ENCODE results near the gene RAB5B.

The RAB5B gene, protein sequence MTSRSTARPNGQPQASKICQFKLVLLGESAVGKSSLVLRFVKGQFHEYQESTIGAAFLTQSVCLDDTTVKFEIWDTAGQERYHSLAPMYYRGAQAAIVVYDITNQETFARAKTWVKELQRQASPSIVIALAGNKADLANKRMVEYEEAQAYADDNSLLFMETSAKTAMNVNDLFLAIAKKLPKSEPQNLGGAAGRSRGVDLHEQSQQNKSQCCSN

DNA sequence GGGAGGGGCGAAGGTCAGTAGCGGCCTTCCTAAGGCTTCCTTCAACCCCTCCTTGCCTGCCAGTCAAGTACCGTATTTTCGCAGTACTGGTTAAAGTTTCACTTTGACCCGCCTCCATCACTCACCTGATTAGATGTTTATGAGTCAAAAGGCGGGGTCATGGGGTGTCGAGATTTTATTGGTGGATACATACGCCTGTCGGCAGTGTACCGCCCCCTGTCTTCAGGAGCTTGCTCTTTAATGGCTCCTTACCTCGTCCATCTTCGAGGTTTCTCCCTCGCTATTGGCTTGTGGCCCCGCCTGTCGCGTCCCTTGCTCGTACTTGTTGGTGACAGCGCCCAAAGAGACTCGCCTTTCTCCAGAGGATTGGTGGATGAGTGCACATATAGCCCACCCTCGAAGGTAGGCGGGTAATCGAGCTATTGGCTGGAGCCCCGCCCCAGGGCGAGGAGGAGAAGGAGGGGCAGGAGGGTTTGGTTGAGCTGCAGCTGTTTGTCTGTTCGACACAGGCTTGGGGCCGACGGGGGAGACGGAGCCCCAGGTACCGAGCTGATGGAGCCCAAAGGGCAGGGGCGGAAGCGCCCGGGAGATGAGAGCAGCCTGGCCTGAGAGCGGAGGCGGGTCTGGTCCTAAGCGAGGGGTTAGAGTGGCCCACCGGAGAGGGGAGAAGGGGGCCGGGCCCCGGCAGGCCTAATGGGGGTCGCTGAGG is at the start of gene RAB5B:
Gene RAB5B, plus strand, starts transcription at position 480 of the 709 bp plus-strand sequence. CDS start 12,883 bp downstream, outside the sequence.
- peak; percentile 97 for DNase-seq (ENCODE audit: low spot score)

- no peak for DNase-seq (ENCODE audit: low spot score)
Observed at GRCh38 chr12:55925371-55925770, 48.5 kb upstream of the RAB5B start.

DNA sequence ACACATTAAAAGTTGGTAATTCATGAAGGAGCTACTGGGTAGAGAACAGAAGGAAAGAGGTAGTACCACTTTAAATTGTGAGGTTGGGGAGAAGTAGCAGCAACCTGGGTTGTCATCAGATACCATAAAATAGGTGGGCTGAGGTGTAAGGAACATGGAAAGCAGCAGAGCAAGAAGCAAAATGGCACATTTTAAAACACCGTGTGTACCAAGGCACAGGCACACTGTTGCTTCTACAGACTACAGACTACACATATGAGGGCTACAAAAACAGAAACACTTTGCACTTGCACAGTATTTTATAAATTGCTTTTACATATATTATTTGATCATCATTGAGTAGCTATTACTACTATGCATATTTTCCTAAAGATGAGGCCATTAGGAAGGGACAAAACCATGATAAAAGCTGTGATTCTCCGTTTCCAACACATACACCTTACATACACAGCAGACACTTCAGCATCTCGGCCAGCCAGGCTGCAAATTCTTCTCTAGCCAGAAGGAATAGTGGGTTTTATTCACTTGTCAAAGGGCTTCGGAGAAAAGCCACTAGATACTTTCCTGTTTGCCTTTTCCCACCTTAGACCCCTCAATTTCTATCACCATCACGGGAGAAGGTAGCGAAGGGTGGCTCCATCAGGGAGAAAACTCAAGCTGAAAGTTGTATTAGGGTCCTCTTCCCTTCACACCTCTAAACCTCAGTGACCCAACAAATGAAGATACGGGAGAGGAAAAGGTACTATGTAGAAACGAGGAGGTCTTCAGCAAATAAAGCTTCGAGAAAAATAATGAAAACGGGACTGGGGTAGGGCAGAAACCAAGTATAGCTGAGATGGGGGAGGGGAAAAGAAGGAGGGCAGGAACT is 47.8 kb upstream of the RAB5B start:
- DNase-seq (ENCODE audit: low spot score): no peak

DNA sequence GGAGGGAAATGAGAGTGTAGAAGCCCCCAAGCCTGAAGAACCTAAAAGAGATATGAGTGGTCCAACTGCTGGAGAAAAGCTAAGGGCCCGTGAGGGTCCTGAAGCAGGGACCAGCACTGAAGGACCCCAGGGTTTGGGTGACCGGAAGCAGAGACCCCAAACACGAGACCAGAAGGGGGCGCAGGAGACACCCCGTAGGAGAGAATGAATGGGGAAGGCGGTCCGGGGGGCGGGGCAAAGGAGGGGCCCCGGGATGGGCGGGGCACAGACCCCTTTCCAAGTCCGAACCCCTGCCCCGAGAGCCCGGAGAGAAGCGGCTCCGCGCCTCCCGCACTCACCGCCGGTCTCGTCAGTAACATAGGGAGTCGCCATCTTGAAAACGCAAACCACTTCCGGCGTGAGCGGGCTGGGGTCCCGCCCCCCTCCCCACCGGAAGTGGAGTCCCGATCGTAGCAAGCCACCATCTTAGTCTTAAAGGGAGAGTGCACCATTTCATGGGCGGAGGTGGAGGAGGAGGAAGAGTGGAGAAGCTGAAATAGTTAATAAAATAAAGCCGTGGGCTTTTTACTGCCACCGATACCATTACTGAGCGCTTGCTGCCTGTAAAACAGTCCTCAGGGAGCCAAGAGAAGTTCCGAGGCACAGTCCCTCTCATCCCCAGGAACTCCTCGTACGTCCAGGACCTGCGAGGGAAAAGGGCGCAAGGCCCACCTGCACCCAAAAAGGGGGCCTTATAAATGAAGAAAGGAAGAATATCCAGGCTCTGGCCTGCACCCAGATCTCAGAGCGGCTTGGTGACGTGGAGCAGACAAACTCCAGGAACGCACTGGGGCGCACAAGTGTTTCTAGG is 46.9 kb upstream of the RAB5B start:
- DNase-seq (ENCODE audit: low spot score): peak; percentile 94

GRCh38 chr12:55927588-55928502 is 46.0 kb upstream of the RAB5B start, which contains the start of gene PYM1:
PYM1 (minus strand) TSS chr12:55927894; CDS start chr12:55927761, 133 bp downstream.
- DNase-seq (ENCODE audit: low spot score): peak; percentile 62

GRCh38 chr12:55929306-55929791 is 44.5 kb upstream of the RAB5B start:
- DNase-seq (ENCODE audit: low spot score): no peak

DNA sequence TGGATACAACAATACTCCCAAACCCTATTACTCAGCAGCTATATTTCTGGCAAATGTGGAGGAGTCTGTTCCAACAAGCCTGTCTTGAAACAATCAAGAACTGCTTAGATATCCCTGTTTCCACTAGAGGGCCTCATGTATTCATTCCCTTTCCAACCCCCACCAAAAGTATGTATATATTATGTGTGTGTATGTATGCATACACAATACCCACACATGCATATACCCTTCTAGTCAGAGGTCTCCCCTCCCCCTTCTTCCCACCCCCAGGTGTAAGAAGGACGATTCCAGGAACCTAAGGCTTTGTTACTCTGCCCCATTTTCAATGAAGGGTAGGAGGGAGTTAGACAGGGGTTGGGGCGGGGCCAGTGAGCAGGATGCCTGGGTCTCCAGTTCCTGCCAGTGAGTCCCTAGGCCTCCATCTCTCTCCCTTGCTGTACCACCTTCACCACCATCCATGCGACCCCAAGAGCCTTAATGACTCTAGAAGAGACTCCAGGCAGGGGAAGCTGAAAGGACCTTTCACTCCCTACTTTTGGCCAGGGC is 43.0 kb upstream of the RAB5B start, which contains the start of gene DGKA:
Gene DGKA, plus strand, starts transcription at position 392 of the 546 bp plus-strand sequence. CDS start 5,342 bp downstream, outside the sequence.
- peak; percentile 71 for DNase-seq (ENCODE audit: low spot score)

DNA sequence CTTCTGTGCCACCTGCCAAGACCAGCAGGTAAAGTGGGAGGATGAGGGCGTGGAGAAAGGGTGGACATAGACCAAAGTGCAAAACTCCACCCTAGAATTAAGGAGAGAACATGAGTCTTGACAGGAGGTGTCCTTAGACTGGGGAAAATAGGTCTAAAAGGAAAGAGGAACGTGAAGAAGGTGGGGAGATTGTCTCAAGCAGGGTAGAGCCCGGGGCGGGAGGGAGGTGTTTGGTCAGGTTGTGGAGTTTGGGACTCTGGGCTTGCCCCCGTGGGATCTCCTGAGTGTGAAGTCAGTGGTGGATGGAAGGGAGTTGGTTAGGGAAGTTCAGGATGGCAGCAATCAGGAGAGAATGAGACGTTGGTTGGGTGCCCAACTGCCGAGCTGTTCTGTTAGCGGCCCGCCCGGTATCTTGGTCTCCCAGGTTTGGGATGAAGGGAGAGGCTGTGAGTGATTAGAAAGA is 42.5 kb upstream of the RAB5B start:
- no peak for DNase-seq (ENCODE audit: low spot score)

DNA sequence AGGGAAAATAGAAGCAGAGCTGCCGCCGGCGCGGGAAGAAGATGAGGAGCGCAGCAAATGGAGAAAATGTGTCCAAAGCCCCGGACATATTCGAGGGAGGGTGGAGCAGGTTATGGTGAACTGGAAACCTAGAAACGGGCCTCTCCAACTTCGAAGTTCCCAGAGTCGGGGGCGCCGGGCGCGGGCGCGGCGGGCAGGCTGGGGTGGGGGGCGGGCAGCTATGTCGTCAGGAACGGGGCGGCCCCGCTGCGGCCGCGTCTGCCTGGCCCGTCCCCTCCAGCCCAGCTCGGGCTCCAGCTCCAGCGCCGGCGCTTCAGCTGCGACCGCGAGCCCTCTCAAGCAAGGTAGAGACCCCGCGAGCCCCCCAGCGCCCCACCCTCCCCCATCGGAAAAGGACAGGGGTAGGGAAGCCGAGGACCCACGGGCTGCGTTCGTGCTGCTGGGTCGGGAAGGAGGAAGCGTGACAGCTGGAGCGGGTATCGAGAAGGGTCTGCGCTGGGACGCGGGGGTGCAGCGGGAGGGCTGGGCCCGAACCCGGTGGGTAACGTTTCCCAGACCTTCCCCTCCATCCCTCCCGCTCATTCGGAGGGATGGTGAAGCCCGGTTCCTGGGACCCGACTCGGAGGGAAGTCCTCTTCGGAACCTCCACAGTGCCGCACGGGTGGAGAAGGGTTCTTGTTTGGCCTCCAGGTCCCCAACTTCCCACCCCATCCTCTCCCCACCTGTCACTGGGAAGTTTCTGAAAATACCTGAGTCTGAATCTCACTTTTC is 41.9 kb upstream of the RAB5B start:
- peak; percentile 53 for DNase-seq (ENCODE audit: low spot score)

GRCh38 chr12:55932551-55932910 is 41.3 kb upstream of the RAB5B start:
- DNase-seq (ENCODE audit: low spot score): no peak

DNA sequence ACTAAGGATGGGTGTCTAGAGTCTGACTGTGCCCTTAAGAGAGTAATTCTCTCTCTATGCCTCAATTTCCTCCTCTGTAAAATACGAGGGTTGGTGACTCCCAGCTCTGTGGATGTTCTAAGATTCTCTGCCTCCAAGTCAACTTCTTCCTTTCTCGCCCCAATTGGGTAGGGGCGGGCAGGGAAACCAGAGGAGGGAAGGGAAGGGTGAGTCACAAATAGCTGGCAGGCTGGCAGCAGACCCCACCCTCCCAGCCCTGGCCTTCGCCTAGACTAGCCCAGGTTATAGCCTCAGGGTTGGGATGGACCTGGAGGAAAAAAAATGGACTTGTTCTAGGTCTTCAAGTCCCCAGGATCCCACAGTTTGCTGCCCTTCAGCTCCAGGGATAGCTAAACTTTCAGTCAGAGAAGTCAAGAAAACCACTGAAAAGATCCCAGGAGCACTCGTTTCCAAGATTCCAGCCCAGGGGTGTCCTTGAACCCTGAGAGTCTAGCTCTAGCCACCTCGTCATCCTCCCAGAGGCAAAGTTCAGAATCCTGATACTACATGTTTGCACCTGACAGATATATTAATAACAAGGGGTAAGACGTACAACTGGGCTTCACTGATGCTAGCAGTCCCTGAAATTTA is 40.6 kb upstream of the RAB5B start:
- peak; percentile 45 for DNase-seq (ENCODE audit: low spot score)

GRCh38 chr12:55933799-55934742 is 39.8 kb upstream of the RAB5B start:
- no peak for DNase-seq (ENCODE audit: low spot score)

- no peak for DNase-seq (ENCODE audit: low spot score)
Observed at GRCh38 chr12:55934773-55935172, 39.1 kb upstream of the RAB5B start.

DNA sequence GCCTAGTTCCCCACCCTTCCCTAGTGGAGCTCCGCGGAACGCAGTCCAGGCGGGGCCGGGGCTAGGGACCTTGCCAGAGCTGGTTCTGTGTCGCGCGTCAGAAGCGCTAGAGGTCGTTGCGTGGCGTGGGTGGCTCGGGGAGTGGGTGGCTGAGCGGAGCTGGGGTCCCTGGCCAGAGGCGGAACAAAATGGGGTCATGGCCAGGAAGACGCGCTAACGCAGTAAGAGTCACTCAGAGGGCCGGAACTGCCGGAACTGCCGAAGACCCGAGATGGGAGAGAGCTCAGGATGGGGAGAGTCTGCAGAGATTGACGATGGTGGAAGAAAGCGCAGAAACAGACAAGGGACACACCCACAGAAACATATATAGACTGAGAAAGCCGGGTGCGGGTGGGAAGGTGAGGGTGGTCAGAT is 38.1 kb upstream of the RAB5B start:
- no peak for DNase-seq (ENCODE audit: low spot score)

- DNase-seq (ENCODE audit: low spot score): no peak
Observed at GRCh38 chr12:55937981-55938380, 35.9 kb upstream of the RAB5B start.

DNA sequence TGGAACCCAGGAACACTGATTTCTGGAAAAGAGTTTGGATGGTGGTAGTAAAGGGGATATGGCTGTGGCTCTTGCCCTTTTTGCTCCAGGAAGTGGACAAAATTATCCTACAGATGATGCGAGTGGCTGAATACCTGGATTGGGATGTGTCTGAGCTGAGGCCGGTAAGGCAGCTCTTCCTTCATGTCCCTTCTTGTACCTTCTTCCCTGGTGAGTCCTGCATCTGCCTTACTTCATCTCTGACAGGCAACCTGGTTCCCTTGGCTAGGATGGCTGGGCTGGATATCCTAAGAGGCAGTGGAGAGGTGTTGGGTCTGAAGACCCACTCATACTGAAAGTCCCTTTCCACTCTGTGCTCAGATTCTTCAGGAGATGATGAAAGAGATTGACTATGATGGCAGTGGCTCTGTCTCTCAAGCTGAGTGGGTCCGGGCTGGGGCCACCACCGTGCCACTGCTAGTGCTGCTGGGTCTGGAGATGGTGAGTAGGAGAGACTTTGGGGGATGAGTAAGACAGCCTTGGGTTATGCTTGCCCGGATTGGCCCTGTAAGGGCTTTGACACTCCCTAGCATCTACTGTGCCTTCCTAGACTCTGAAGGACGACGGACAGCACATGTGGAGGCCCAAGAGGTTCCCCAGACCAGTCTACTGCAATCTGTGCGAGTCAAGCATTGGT is 34.9 kb upstream of the RAB5B start:
- no peak for DNase-seq (ENCODE audit: low spot score)

Data from AG08395 (cell line).